Mucosa of stomach (tissue), 1 donor: Measurements from ENCODE around the gene MRRF.
"Not testable (repeated sequence)": the region's sequence is repeated elsewhere in the genome, so short reads cannot be mapped to it uniquely, and the experiment has no call there.

ENCODE experiments used
- H3K27me3 ChIP-seq: one replicate; pipeline ENCODE4 v1.7.0; 2013; ENCODE audit warnings: mild to moderate bottlenecking, low read length; ENCODE audit not compliant: control insufficient read depth, insufficient read depth
- H3K36me3 ChIP-seq: one replicate; pipeline ENCODE4 v1.7.0; 2013; ENCODE audit warnings: low read length; ENCODE audit not compliant: control insufficient read depth, insufficient read depth
- H3K4me1 ChIP-seq: one replicate; pipeline ENCODE4 v1.7.0; 2013; ENCODE audit warnings: mild to moderate bottlenecking, low read length; ENCODE audit not compliant: control insufficient read depth, insufficient read depth
- H3K4me3 ChIP-seq: one replicate; pipeline ENCODE4 v1.7.0; 2013; ENCODE audit warnings: low read length
- H3K9ac ChIP-seq: one replicate; pipeline ENCODE4 v1.7.0; 2013; ENCODE audit warnings: mild to moderate bottlenecking, low read length, moderate library complexity
- H3K9me3 ChIP-seq: one replicate; pipeline ENCODE4 v1.7.0; 2013; ENCODE audit warnings: mild to moderate bottlenecking, low read length, moderate library complexity; ENCODE audit not compliant: control insufficient read depth
- donor health status: Pancreatic carcinoma.

MRRF gene

GRCh38 chr9:122355336-122355875 is 90.7 kb downstream of the MRRF start:
- no peak overlapping the region for H3K9ac ChIP-seq
- H3K36me3 ChIP-seq, result no peaks in the 10 kb centered on the region
- H3K4me3 ChIP-seq, result no peak overlapping the region
- H3K4me1 ChIP-seq, result no peaks in the 10 kb centered on the region
- no peaks in the 10 kb centered on the region for H3K9me3 ChIP-seq
- peaks cover 3% of the 10 kb centered on the region for H3K27me3 ChIP-seq

- Histone ChIP-seq H3K9ac (no peak overlapping the region), H3K36me3 (no peaks in the 10 kb centered on the region), H3K4me3 (no peak overlapping the region), H3K27me3 (no peaks in the 10 kb centered on the region), H3K4me1 (no peaks in the 10 kb centered on the region), H3K9me3 (no peaks in the 10 kb centered on the region)
Observed at GRCh38 chr9:122356627-122357026, 91.9 kb downstream of the MRRF start.

- no peak overlapping the region for H3K4me3 ChIP-seq
- H3K27me3 ChIP-seq, result no peaks in the 10 kb centered on the region
- H3K4me1 ChIP-seq, result no peaks in the 10 kb centered on the region
- no peaks in the 10 kb centered on the region for H3K36me3 ChIP-seq
- H3K9ac ChIP-seq, result no peak overlapping the region
- no peaks in the 10 kb centered on the region for H3K9me3 ChIP-seq
Observed at GRCh38 chr9:122360891-122361290, 96.2 kb downstream of the MRRF start.

GRCh38 chr9:122363131-122363530 is 98.4 kb downstream of the MRRF start:
- not testable (repeated sequence) for H3K4me1 ChIP-seq, H3K27me3 ChIP-seq, H3K36me3 ChIP-seq, H3K9me3 ChIP-seq, H3K4me3 ChIP-seq, H3K9ac ChIP-seq

GRCh38 chr9:122364117-122364782 is 99.6 kb downstream of the MRRF start:
- Histone ChIP-seq H3K9me3 (no peaks in the 10 kb centered on the region), H3K9ac (no peak overlapping the region), H3K4me1 (no peaks in the 10 kb centered on the region)

GRCh38 chr9:122364783-122365150 is 100.1 kb downstream of the MRRF start:
- Histone ChIP-seq H3K27me3 (no peaks in the 10 kb centered on the region), H3K4me3 (no peak overlapping the region), H3K9ac (no peak overlapping the region), H3K4me1 (no peaks in the 10 kb centered on the region), H3K9me3 (no peaks in the 10 kb centered on the region), H3K36me3 (no peaks in the 10 kb centered on the region)

More at GRCh38 chr9:122364117-122364782, 99.6 kb downstream of the MRRF start:
- Histone ChIP-seq H3K4me3 (no peak overlapping the region), H3K27me3 (no peaks in the 10 kb centered on the region), H3K36me3 (no peaks in the 10 kb centered on the region)

GRCh38 chr9:122366074-122366660 is 101.5 kb downstream of the MRRF start:
- no peak overlapping the region for H3K9ac ChIP-seq
- peaks cover 6% of the 10 kb centered on the region for H3K4me1 ChIP-seq
- H3K36me3 ChIP-seq, result no peaks in the 10 kb centered on the region
- peaks cover 3% of the 10 kb centered on the region for H3K27me3 ChIP-seq
- no peak overlapping the region for H3K4me3 ChIP-seq
- no peaks in the 10 kb centered on the region for H3K9me3 ChIP-seq

GRCh38 chr9:122367065-122367464 is 102.4 kb downstream of the MRRF start:
- Histone ChIP-seq H3K36me3 (no peaks in the 10 kb centered on the region), H3K27me3 (peaks cover 7% of the 10 kb centered on the region), H3K4me3 (no peak overlapping the region), H3K9me3 (no peaks in the 10 kb centered on the region), H3K9ac (no peak overlapping the region), H3K4me1 (peaks cover 6% of the 10 kb centered on the region)

GRCh38 chr9:122367774-122368460 is 103.2 kb downstream of the MRRF start:
- no peak overlapping the region for H3K9ac ChIP-seq
- H3K4me3 ChIP-seq, result no peak overlapping the region
- peaks cover 7% of the 10 kb centered on the region for H3K27me3 ChIP-seq
- no peaks in the 10 kb centered on the region for H3K9me3 ChIP-seq
- H3K36me3 ChIP-seq, result no peaks in the 10 kb centered on the region
- H3K4me1 ChIP-seq, result peaks cover 6% of the 10 kb centered on the region

- Histone ChIP-seq H3K9me3 (no peaks in the 10 kb centered on the region), H3K4me3 (no peak overlapping the region), H3K9ac (no peak overlapping the region), H3K27me3 (peaks cover 7% of the 10 kb centered on the region), H3K36me3 (no peaks in the 10 kb centered on the region), H3K4me1 (peaks cover 6% of the 10 kb centered on the region)
Observed at GRCh38 chr9:122368642-122369041, 104.0 kb downstream of the MRRF start.

GRCh38 chr9:122370303-122370702 is 105.6 kb downstream of the MRRF start:
- peaks cover 7% of the 10 kb centered on the region for H3K27me3 ChIP-seq
- peaks cover 16% of the 10 kb centered on the region for H3K4me1 ChIP-seq
- H3K9me3 ChIP-seq, result no peaks in the 10 kb centered on the region
- no peak overlapping the region for H3K4me3 ChIP-seq
- no peaks in the 10 kb centered on the region for H3K36me3 ChIP-seq
- H3K9ac ChIP-seq, result peak overlapping the region; percentile 42
